Activated naive CD4-positive, alpha-beta T cell treated with anti-CD3 and anti-CD28 coated beads, Interleukin-2, amount 10 ng/mL, durations not matched to agents 5 hours and 36 hours (primary cell): Measurements from ENCODE around the gene ACHE. TPM values are rescaled to one million over a fixed set of nuclear protein-coding genes. Genes with fewer than 3 reads are reported as not detected.

Experiments
- microRNA-seq: library from miRNA; unstranded; fragments of <30 nt; microRNA quantifications from one replicate; pipeline ENCODE4 v1.2.0, GENCODE V29; 2022; ENCODE audit warnings: borderline microRNAs expressed, borderline replicate concordance
- total RNA-seq, 2 experiments: library from RNA; stranded (reverse); gene quantifications; one replicate each; pipeline ENCODE4 v1.2.3, GENCODE V29; 2021

ACHE gene
- total RNA-seq = not detected

GRCh38 chr7:100895701-100895955 lies at the start of gene ACHE:
Gene ACHE, minus strand, starts transcription at chr7:100895888. Its CDS starts 1,656 bp downstream, at chr7:100894232.

GRCh38 chr7:100888988-100889750 lies 6.5 kb downstream of the ACHE start, which contains the start of gene UFSP1:
Gene UFSP1, minus strand, starts transcription at chr7:100889715. Its CDS starts 444 bp downstream, at chr7:100889271.

GRCh38 chr7:100874577-100875355 lies 20.9 kb downstream of the ACHE start, which contains the start of gene SRRT:
Gene SRRT, plus strand, starts transcription at chr7:100875103. Its CDS starts 488 bp downstream, at chr7:100875591.

DNA sequence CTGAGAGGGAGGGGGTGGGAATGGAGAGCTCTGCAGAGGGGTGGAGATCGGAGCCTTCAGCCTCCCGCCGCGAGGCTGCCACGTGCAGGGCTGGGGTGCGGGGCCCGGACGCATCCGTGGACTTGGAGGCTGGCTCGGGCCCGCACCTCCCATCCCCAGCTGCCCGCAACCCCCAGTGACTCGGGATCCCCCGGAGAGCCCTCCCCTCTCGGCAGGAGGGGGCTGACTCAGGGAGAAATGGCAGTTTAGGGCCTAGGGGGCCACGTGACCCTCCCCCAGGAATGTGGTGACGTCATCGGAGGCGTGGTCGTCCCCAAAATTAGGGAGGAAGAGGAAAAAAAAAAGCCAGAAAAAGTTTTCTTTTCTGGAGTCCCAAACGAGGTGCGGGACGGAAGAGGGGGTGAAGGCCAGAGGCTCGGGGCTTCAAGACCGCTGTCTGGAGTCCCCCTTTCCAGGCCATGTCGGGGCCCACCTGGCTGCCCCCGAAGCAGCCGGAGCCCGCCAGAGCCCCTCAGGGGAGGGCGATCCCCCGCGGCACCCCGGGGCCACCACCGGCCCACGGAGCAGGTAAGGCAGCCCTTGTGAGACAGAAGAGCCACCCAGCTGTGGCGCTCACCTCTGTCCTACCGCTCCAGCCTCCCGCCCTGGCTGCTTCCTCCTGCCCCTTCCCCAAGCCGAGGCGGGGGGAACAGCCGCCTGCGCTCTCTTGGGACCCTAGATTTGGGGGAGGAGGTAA lies 28.5 kb downstream of the ACHE start, which contains the start of gene TRIP6:
TSS of gene TRIP6 (plus strand) at position 348 of the 736 bp plus-strand sequence. CDS start at position 459, 111 bp downstream.

GRCh38 chr7:100852048-100852872 lies 43.4 kb downstream of the ACHE start, which contains the start of gene SLC12A9:
Gene SLC12A9, plus strand, starts transcription at chr7:100852713. Its CDS starts 1,485 bp downstream, at chr7:100854198.

Small RNAs within 50 kb of the gene (microRNA-seq; reads per million reads assigned to microRNA genes)
- gene MIR6875 = not detected

Other genes starting within 250 kb of the ACHE start
- not detected for gene ACTL6B, start 239.4 kb downstream of the ACHE start, total RNA-seq
- 100 to 1,000 TPM; 203 to 206 TPM for gene GNB2, start 222.1 kb downstream of the ACHE start, total RNA-seq
- 10 to 100 TPM; 54.3 to 57.3 TPM for gene GIGYF1, start 201.6 kb downstream of the ACHE start, total RNA-seq
- gene POP7, start 189.8 kb downstream of the ACHE start, total RNA-seq = 10 to 100 TPM; 29.3 to 31.9 TPM
- under 1 TPM in 1 of 2 experiments, not detected in 1; 0.15 TPM for gene EPO, start 175.4 kb downstream of the ACHE start, total RNA-seq
- not detected for gene ZAN, start 162.3 kb downstream of the ACHE start, total RNA-seq
- 1 to 10 TPM; 1.1 to 1.2 TPM for gene EPHB4, start 68.4 kb downstream of the ACHE start, total RNA-seq
- 10 to 100 TPM; 45.4 to 45.5 TPM for gene SLC12A9, start 43.2 kb downstream of the ACHE start, total RNA-seq
- gene TRIP6, start 28.5 kb downstream of the ACHE start, total RNA-seq = 10 to 100 TPM; 20.5 to 21.3 TPM
- 100 to 1,000 TPM; 186 to 208 TPM for gene SRRT, start 20.8 kb downstream of the ACHE start, total RNA-seq
- gene UFSP1, start 6.2 kb downstream of the ACHE start, total RNA-seq = 1 to 10 TPM; 4.9 to 5.2 TPM
- gene MUC3A, start 53.6 kb upstream of the ACHE start, total RNA-seq = not detected
- not detected for gene MUC12, start 73.7 kb upstream of the ACHE start, total RNA-seq
- not detected for gene MUC17, start 124.2 kb upstream of the ACHE start, total RNA-seq
- gene TRIM56, start 189.6 kb upstream of the ACHE start, total RNA-seq = 10 to 100 TPM; 51.8 to 54.3 TPM
- under 1 TPM; 0.18 to 0.22 TPM for gene SERPINE1, start 231.2 kb upstream of the ACHE start, total RNA-seq